ENCODE measurements around the gene PAXIP1.

The PAXIP1 gene

GRCh38 chr7:154911862-154912455, 91.0 kb downstream of the PAXIP1 start:
- no peak for DNase-seq

GRCh38 chr7:154911411-154911810, 91.5 kb downstream of the PAXIP1 start:
- DNase-seq, result no peak

- no peak for DNase-seq
These were observed 91.9 kb downstream of the PAXIP1 start for GRCh38 chr7:154910977-154911376.

- DNase-seq, result no peak
These were observed 92.8 kb downstream of the PAXIP1 start for GRCh38 chr7:154910125-154910524.

- no peak for DNase-seq
These were observed 93.5 kb downstream of the PAXIP1 start for GRCh38 chr7:154909241-154910105.

- no peak for DNase-seq
These were observed 95.0 kb downstream of the PAXIP1 start for GRCh38 chr7:154907651-154908620.

GRCh38 chr7:154906736-154907355, 96.1 kb downstream of the PAXIP1 start:
- no peak for DNase-seq

- DNase-seq, result no peak
These were observed 96.7 kb downstream of the PAXIP1 start for GRCh38 chr7:154906201-154906600.

- DNase-seq, result no peak
These were observed 97.3 kb downstream of the PAXIP1 start for GRCh38 chr7:154905615-154906014.

- DNase-seq, result no peak
These were observed 97.8 kb downstream of the PAXIP1 start for GRCh38 chr7:154905146-154905545.

GRCh38 chr7:154903083-154903731, 99.7 kb downstream of the PAXIP1 start:
- DNase-seq, result no peak

GRCh38 chr7:154902600-154903082, 100.3 kb downstream of the PAXIP1 start:
- DNase-seq, result no peak

- no peak for DNase-seq
These were observed 103.1 kb downstream of the PAXIP1 start for GRCh38 chr7:154899862-154900261.

- no peak for DNase-seq
These were observed 103.7 kb downstream of the PAXIP1 start for GRCh38 chr7:154898973-154899855.

- DNase-seq, result no peak
These were observed 106.8 kb downstream of the PAXIP1 start for GRCh38 chr7:154896076-154896475.

Measured in DMS153 (cell line).